Kidney epithelial cell (primary cell): ENCODE data around the gene TMSB4X. TPM values are rescaled to one million over a fixed set of nuclear protein-coding genes. Genes with fewer than 3 reads are reported as not detected.

ENCODE experiments used
- DNase-seq: peaks from one replicate; pipeline ENCODE4 v3.0.0-alpha.2; 2010; ENCODE audit warnings: low read depth
- H3K27me3 ChIP-seq: 2 replicates; pipeline ENCODE4 v1.6.0; 2011; ENCODE audit warnings: low read length; ENCODE audit not compliant: control insufficient read depth, insufficient read depth
- H3K36me3 ChIP-seq: 2 replicates; pipeline ENCODE4 v1.5.1; 2011; ENCODE audit warnings: low read length; ENCODE audit not compliant: control insufficient read depth, insufficient read depth
- H3K4me3 ChIP-seq: 2 replicates; pipeline ENCODE4 v1.5.1; 2011; ENCODE audit warnings: low read depth, mild to moderate bottlenecking, control low read depth, low read length
- total RNA-seq: library from RNA; depleted of rRNA; stranded (reverse); fragments of >200 nt; gene quantifications from 2 replicates; pipeline ENCODE4 v1.2.3, GENCODE V29; 2015
- TF ChIP-seq, protein P1 (sequence below): IDR thresholded peaks from 2 replicates; pipeline ENCODE4 v1.5.1; 2011; ENCODE audit warnings: mild to moderate bottlenecking, moderate library complexity, low read length, control low read depth, inconsistent platforms; ENCODE audit not compliant: insufficient read depth, poor library complexity, severe bottlenecking

Gene TMSB4X
- total RNA-seq, 1 donor from 2014 or later, result 3,601 TPM

DNA sequence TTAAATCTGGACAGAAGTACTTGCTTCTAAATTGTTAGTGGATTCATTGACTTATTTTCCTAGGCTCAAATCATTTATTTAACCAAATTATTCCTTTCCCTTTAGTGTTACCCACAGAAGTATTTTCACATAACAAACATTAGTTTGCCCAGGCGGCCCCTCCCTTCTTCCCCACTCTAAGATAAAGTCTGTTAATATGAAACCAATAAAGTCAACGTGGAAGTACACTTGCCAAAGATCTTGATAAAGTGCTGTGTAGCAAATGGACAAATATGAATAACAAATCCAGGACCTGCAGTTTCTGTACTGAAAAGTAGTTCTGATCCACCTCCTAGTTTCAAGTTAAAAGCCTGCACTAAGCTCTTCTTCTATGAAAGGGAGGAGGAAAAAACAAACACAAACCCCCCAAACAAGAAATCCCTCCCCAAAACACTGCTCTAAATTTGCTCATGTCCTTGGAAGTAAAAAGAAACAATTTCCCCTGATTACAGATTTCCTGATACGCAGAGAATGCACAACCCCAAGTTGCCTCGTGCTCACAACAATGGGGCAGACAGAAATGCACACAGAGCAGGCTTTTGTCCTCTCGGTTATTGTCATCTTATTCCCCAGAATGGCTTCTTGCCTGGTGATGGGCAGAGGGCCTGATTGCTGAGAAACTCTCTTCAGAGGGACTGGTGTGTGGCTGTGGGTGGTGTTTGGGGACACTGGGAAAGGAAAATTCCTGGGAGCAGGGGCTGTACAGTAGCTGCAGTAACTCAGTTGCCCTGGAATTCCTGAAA is 23.2 kb downstream of the TMSB4X start:
- Histone ChIP-seq H3K27me3 (no peaks in the 10 kb centered on the region), H3K36me3 (no peaks in the 10 kb centered on the region), H3K4me3 (no peak overlapping the region)
- TF ChIP-seq, protein P1, sequence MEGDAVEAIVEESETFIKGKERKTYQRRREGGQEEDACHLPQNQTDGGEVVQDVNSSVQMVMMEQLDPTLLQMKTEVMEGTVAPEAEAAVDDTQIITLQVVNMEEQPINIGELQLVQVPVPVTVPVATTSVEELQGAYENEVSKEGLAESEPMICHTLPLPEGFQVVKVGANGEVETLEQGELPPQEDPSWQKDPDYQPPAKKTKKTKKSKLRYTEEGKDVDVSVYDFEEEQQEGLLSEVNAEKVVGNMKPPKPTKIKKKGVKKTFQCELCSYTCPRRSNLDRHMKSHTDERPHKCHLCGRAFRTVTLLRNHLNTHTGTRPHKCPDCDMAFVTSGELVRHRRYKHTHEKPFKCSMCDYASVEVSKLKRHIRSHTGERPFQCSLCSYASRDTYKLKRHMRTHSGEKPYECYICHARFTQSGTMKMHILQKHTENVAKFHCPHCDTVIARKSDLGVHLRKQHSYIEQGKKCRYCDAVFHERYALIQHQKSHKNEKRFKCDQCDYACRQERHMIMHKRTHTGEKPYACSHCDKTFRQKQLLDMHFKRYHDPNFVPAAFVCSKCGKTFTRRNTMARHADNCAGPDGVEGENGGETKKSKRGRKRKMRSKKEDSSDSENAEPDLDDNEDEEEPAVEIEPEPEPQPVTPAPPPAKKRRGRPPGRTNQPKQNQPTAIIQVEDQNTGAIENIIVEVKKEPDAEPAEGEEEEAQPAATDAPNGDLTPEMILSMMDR, result no peak
- no peak for DNase-seq

GRCh38 chrX:12999422-12999821 is 24.5 kb downstream of the TMSB4X start:
- Histone ChIP-seq H3K27me3 (no peaks in the 10 kb centered on the region), H3K4me3 (no peak overlapping the region), H3K36me3 (no peaks in the 10 kb centered on the region)
- no peak for DNase-seq
- TF ChIP-seq, protein P1, result no peak

DNA sequence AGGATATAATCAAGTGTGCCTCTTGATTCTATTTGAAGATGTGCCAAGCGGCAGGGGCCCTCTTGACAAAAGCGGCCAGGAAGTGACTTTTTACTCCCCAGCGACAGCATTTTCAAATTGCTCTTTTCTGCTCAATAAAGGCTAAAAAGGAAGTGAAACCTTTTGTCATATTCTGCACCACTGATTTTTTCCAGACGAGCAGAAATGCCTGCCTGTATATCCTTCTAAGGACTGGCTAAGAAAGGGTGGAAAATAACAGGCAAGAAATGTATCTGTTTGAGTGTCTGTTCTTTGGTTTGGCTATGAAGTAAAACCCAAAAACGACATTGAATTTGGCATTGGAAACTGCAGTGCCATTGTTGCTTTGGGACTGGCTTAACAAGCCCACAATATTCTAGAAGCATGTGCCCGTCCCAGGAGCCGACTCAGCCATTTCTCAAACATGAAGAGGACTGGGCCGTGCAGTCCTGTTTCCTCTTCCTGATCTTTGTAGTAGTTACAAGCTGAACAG is 25.4 kb downstream of the TMSB4X start:
- Histone ChIP-seq H3K4me3 (no peak overlapping the region), H3K36me3 (no peaks in the 10 kb centered on the region)
- TF ChIP-seq, protein P1, result no peak

GRCh38 chrX:13001097-13001496 is 26.2 kb downstream of the TMSB4X start:
- TF ChIP-seq, protein P1, result no peak
- Histone ChIP-seq H3K36me3 (no peaks in the 10 kb centered on the region), H3K4me3 (no peak overlapping the region), H3K27me3 (no peaks in the 10 kb centered on the region)
- no peak for DNase-seq

More for the DNA sequence above, 25.4 kb downstream of the TMSB4X start:
- no peak for DNase-seq
- no peaks in the 10 kb centered on the region for H3K27me3 ChIP-seq

DNA sequence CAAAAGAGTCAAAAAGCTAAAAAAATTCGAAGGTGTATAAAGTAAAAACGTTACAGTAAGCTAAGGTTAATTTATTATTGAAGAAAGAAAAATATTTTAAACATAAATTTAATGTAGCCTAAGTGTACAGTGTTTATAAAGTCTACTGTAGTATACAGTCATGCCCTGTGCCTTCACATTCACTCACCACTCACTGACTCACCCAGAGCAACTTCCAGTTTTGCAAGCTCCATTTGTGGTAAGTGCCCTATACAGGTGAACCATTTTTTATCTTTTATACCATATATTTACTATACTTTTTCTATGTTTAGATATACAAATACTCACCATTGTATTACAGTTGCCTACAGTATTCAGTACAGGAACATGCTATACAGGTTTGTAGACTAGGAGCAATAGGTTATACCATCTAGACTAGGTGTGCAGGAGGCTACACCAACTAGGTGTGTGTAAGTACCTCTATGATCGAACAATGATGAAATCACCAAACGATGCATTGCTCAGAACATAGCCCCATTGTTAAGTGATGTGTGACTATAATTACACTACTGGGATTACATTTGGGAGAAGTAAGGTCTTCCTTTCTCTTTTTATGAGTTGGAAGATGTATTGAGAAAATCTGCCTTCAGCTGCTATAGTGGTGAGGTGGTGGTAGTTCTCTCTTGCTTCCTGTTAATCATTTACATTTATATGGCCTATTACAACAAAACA is 27.2 kb downstream of the TMSB4X start:
- no peak for DNase-seq
- TF ChIP-seq, protein P1, result no peak
- Histone ChIP-seq H3K4me3 (no peak overlapping the region), H3K27me3 (no peaks in the 10 kb centered on the region), H3K36me3 (no peaks in the 10 kb centered on the region)
